ENCODE measurements around the gene MAGED2. TPM values are rescaled to one million over a fixed set of nuclear protein-coding genes. Genes with fewer than 3 reads are reported as not detected.

MAGED2 gene
- total and polyA plus RNA-seq, 2 donors (not counting 3 experiments of a cell fraction or from before 2014, with no cell fraction given): 241 to 309 TPM

DNA sequence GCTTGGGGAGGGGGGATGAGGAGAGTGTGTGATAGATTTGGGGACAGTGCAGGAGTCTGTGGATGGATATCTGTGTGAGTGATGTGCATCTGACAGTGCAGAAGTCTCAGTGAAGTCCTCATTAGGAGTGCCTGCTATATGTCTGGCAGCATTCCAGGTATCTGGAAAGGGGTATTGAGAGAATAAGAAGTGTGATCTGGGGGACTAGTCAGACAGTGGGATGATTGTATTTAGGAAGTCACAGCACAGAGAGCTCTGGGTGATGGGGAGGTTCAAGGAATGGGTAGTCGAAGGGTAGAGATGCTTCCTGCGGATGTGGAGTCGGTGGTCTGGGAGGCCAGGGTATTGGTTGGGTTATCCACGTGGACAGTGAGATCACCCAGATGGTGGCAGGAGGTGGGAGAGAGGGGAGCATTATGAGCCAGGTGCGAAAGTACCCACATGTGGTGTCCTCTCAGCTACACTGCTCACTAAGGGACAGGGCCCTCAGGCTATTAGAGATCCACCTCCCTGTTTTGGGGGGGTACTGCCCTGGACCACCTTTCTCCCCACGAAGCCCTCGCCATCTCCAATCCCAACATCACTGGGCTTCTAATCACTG, 9.8 kb downstream of the MAGED2 start:
- ChIA-PET POLR2A (no interaction called here), CTCF (no interaction called here)
- DNase-seq (ENCODE audit: low read depth, low spot score): no peak
- Histone ChIP-seq H3K27ac (ENCODE audit: insufficient read depth, low read depth, low read length) (no peak overlapping the region), H2AFZ (ENCODE audit: low read depth, low read length) (no peak overlapping the region), H3K36me3 (ENCODE audit: control insufficient read depth in 2 of 2, extremely low read depth in 1 of 2, insufficient read depth in 2 of 2, low read length in 2 of 2) (peaks cover 5 to 24% of the 10 kb centered on the region in 2 experiments), H3K4me1 (ENCODE audit: control insufficient read depth, extremely low read depth, insufficient read depth, low read length) (no peaks in the 10 kb centered on the region), H3K9me3 (replicated peaks; ENCODE audit: control insufficient read depth, insufficient read depth, low read length) (no peaks in the 10 kb centered on the region), H3K79me2 (ENCODE audit: control insufficient read depth, insufficient read depth, low read length) (no peaks in the 10 kb centered on the region), H3K4me2 (ENCODE audit: insufficient read depth, low read length) (no peak overlapping the region), H4K20me1 (replicated peaks; ENCODE audit: control insufficient read depth, extremely low read depth, insufficient read depth, low read length) (no peaks in the 10 kb centered on the region), H3K27me3 (ENCODE audit: control insufficient read depth in 2 of 2, insufficient read depth in 2 of 2, low read length in 2 of 2) (no peaks in the 10 kb centered on the region), H3K9me1 (replicated peaks; ENCODE audit: control insufficient read depth, extremely low read depth, insufficient read depth, low read length) (no peaks in the 10 kb centered on the region), H3K4me3 (replicated peaks in 1 of 3; ENCODE audit: insufficient read depth in 1 of 3, low read depth in 1 of 3, low read length in 3 of 3) (no peak overlapping the region), H3K9ac (replicated peaks; ENCODE audit: extremely low read depth, insufficient read depth, low read length) (no peak overlapping the region)
- intact Hi-C loops (cut with micrococcal nuclease) (no loop called here), dilution Hi-C loops (cut with MboI; ENCODE audit: extremely low pct_ligation_motif_present, low sequenced_read_pairs) (no loop called here)
- no TSS peak for BruUV-seq (replicated peaks)
- FAIRE-seq: no peak
- TF ChIP-seq POLR2AphosphoS5 (IDR thresholded peaks at IDR 0.05; ENCODE audit: insufficient read depth, low read depth, low read length) (peak; percentile 5), POLR2A (IDR thresholded peaks at IDR 0.05; ENCODE audit: low read depth, low read length) (no peak)

DNA sequence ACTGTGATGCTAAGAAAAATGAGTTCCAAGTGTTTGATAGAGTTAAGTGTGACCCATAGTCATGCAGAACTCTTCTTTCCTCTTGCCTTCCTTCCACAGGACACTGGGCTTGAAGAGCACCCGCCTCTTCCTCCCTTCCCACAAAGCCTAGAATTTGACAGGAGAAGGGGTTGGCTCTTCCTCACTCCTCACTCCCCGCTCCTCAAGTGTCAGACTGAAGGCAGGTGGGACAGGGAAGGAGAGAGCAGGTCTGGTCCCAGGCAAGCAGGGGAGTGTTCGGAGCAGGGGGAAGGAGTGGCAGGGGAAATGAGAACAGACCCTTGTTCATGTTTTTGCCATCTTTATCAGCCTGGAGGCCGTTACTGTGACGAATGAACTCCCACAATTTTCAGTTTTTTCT, 10.7 kb downstream of the MAGED2 start:
- FAIRE-seq (peak; percentile 57), DNase-seq (ENCODE audit: low read depth, low spot score) (no peak)
- Histone ChIP-seq H3K9ac (replicated peaks; ENCODE audit: extremely low read depth, insufficient read depth, low read length) (no peak overlapping the region), H3K36me3 (ENCODE audit: control insufficient read depth in 2 of 2, extremely low read depth in 1 of 2, insufficient read depth in 2 of 2, low read length in 2 of 2) (peaks cover 5 to 15% of the 10 kb centered on the region in 2 experiments), H3K27me3 (ENCODE audit: control insufficient read depth in 2 of 2, insufficient read depth in 2 of 2, low read length in 2 of 2) (no peaks in the 10 kb centered on the region), H3K79me2 (ENCODE audit: control insufficient read depth, insufficient read depth, low read length) (no peaks in the 10 kb centered on the region), H3K27ac (ENCODE audit: insufficient read depth, low read depth, low read length) (no peak overlapping the region), H3K4me3 (replicated peaks in 1 of 3; ENCODE audit: insufficient read depth in 1 of 3, low read depth in 1 of 3, low read length in 3 of 3) (no peak overlapping the region), H3K9me1 (replicated peaks; ENCODE audit: control insufficient read depth, extremely low read depth, insufficient read depth, low read length) (no peaks in the 10 kb centered on the region), H4K20me1 (replicated peaks; ENCODE audit: control insufficient read depth, extremely low read depth, insufficient read depth, low read length) (no peaks in the 10 kb centered on the region), H3K4me1 (ENCODE audit: control insufficient read depth, extremely low read depth, insufficient read depth, low read length) (no peaks in the 10 kb centered on the region), H2AFZ (ENCODE audit: low read depth, low read length) (no peak overlapping the region), H3K4me2 (ENCODE audit: insufficient read depth, low read length) (no peak overlapping the region), H3K9me3 (replicated peaks; ENCODE audit: control insufficient read depth, insufficient read depth, low read length) (no peaks in the 10 kb centered on the region)
- ChIA-PET POLR2A (no interaction called here), CTCF (no interaction called here)
- intact Hi-C loops (cut with micrococcal nuclease) (no loop called here), dilution Hi-C loops (cut with MboI; ENCODE audit: extremely low pct_ligation_motif_present, low sequenced_read_pairs) (no loop called here)
- no TSS peak for BruUV-seq (replicated peaks)
- TF ChIP-seq EZH2 (IDR thresholded peaks at IDR 0.05; ENCODE audit: borderline replicate concordance, low read depth, low read length, severe bottlenecking) (no peak), POLR2A (IDR thresholded peaks at IDR 0.05; ENCODE audit: low read depth, low read length) (no peak), MYC (IDR thresholded peaks at IDR 0.05; ENCODE audit: low read depth, low read length) (no peak), GATA2 (IDR thresholded peaks at IDR 0.05; ENCODE audit: insufficient read depth, insufficient read length, low read depth, low read length) (no peak), FOS (IDR thresholded peaks at IDR 0.05; ENCODE audit: borderline replicate concordance, insufficient read depth, low read length) (no peak), POLR2AphosphoS5 (IDR thresholded peaks at IDR 0.05; ENCODE audit: insufficient read depth, low read depth, low read length) (no peak), JUN (IDR thresholded peaks at IDR 0.05; ENCODE audit: borderline replicate concordance, insufficient read depth, insufficient read length, low read depth) (no peak)
- TF ChIP-seq, protein P1, sequence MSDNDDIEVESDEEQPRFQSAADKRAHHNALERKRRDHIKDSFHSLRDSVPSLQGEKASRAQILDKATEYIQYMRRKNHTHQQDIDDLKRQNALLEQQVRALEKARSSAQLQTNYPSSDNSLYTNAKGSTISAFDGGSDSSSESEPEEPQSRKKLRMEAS (IDR thresholded peaks at IDR 0.05; ENCODE audit: insufficient read depth, insufficient read length): no peak
- TF ChIP-seq, protein P2, sequence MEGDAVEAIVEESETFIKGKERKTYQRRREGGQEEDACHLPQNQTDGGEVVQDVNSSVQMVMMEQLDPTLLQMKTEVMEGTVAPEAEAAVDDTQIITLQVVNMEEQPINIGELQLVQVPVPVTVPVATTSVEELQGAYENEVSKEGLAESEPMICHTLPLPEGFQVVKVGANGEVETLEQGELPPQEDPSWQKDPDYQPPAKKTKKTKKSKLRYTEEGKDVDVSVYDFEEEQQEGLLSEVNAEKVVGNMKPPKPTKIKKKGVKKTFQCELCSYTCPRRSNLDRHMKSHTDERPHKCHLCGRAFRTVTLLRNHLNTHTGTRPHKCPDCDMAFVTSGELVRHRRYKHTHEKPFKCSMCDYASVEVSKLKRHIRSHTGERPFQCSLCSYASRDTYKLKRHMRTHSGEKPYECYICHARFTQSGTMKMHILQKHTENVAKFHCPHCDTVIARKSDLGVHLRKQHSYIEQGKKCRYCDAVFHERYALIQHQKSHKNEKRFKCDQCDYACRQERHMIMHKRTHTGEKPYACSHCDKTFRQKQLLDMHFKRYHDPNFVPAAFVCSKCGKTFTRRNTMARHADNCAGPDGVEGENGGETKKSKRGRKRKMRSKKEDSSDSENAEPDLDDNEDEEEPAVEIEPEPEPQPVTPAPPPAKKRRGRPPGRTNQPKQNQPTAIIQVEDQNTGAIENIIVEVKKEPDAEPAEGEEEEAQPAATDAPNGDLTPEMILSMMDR (IDR thresholded peaks at IDR 0.05; ENCODE audit: extremely low read depth in 1 of 2, insufficient read depth in 1 of 2, low read depth in 1 of 2, low read length in 2 of 2): no peak
